GM13976 (cell line): Measurements from ENCODE around the gene NCMAP.

Experiments
- DNase-seq: peaks from one replicate; pipeline ENCODE4 v3.0.0; 2012; ENCODE audit warnings: low spot score
- CTCF ChIP-seq: IDR thresholded peaks from 2 replicates; pipeline ENCODE4 v1.5.1; 2012; ENCODE audit warnings: borderline replicate concordance, mild to moderate bottlenecking; ENCODE audit not compliant: insufficient read depth; ENCODE audit errors: extremely low read depth, missing control alignments, control extremely low read depth
- in situ Hi-C: fragments of 300-500 bp; cut with MboI; formaldehyde crosslinking; loops from one replicate; pipeline ENCODE4 v1.12.0; 2022; ENCODE audit warnings: low sequenced_read_pairs, mixed read lengths, inconsistent platforms; ENCODE audit not compliant: unreplicated experiment

NCMAP gene

GRCh38 chr1:24578846-24579245, 23.0 kb downstream of the NCMAP start:
- DNase-seq = no peak
- no peak for TF ChIP-seq CTCF
- in situ Hi-C loops = no loop called here

- DNase-seq = no peak
- in situ Hi-C loops = no loop called here
- no peak for TF ChIP-seq CTCF
Observed at GRCh38 chr1:24580756-24581155, 24.9 kb downstream of the NCMAP start.

- in situ Hi-C loops = no loop called here
- no peak for DNase-seq
- no peak for TF ChIP-seq CTCF
Observed at GRCh38 chr1:24584171-24584647, 28.3 kb downstream of the NCMAP start.

- no peak for DNase-seq
- in situ Hi-C loops = no loop called here
- no peak for TF ChIP-seq CTCF
Observed at GRCh38 chr1:24586119-24586518, 30.2 kb downstream of the NCMAP start.

GRCh38 chr1:24586970-24587820, 31.3 kb downstream of the NCMAP start:
- in situ Hi-C loops = no loop called here

GRCh38 chr1:24588573-24588972, 32.7 kb downstream of the NCMAP start:
- no peak for DNase-seq
- in situ Hi-C loops = no loop called here
- no peak for TF ChIP-seq CTCF

More at GRCh38 chr1:24586970-24587820, 31.3 kb downstream of the NCMAP start:
- DNase-seq = peak; percentile 81
- TF ChIP-seq CTCF = peak; percentile 71

GRCh38 chr1:24589200-24589599, 33.3 kb downstream of the NCMAP start:
- DNase-seq = no peak
- no peak for TF ChIP-seq CTCF
- in situ Hi-C loops = no loop called here
